SK-N-SH (cell line): Measurements from ENCODE around the gene C16orf92. TPM values are rescaled to one million over a fixed set of nuclear protein-coding genes. Genes with fewer than 3 reads are reported as not detected.

Source experiments
- CTCF ChIA-PET: fragments of 300-600, 350-600 bp; formaldehyde crosslinking; extraction: SDS; loops from one replicate; lab custom pipeline; 2021; lab: Yijun Ruan, JAX
- POLR2A ChIA-PET: fragments of 350-600 bp; sonication (Branson Sonifier 250); formaldehyde crosslinking; extraction: SDS; loops from one replicate; lab custom pipeline; 2020; ENCODE audit warnings: antibody characterized with exemption, inconsistent platforms; lab: Yijun Ruan, JAX
- DNase-seq: peaks from one replicate; pipeline ENCODE4 v3.0.0; 2012
- H2AFZ ChIP-seq: fragments of 200-600 bp; sonication (generic); 2 replicates; pipeline ENCODE4 v1.8.1; 2016; ENCODE audit warnings: antibody characterized with exemption, mild to moderate bottlenecking, low read depth
- H3F3A ChIP-seq: fragments of 200-600 bp; sonication (generic); replicated peaks from 2 replicates; pipeline ENCODE3; 2016; ENCODE audit warnings: antibody characterized with exemption, mild to moderate bottlenecking; ENCODE audit not compliant: insufficient read depth
- H3K27ac ChIP-seq, 2 experiments: fragments of 200-500 bp in 1 of 2; fragments of 200-600 bp in 1 of 2; sonication (Bioruptor generic) in 1 of 2; sonication (generic), shearing (Covaris generic) in 1 of 2; 2 replicates each; pipeline versions ENCODE4 v1.5.1 to v1.6.1; 2014 to 2016; ENCODE audit warnings: low read depth in 2 of 2, inconsistent platforms in 1 of 2, low read length in 1 of 2, mild to moderate bottlenecking in 1 of 2, mixed read lengths in 1 of 2
- H3K27me3 ChIP-seq: fragments of 200-600 bp; sonication (generic), shearing (Covaris generic); 2 replicates; pipeline ENCODE4 v1.6.1; 2016; ENCODE audit warnings: mixed run types; ENCODE audit not compliant: insufficient read depth
- H3K36me3 ChIP-seq, 2 experiments: fragments of 200-500 bp in 1 of 2; fragments of 200-600 bp in 1 of 2; sonication (Bioruptor generic) in 1 of 2; sonication (generic) in 1 of 2; replicated peaks in 1 of 2; 2 replicates each; pipeline versions ENCODE3 to v1.5.1; 2014 to 2016; ENCODE audit warnings: low read length in 1 of 2, mild to moderate bottlenecking in 1 of 2; ENCODE audit not compliant: insufficient read depth in 2 of 2, control insufficient read depth in 1 of 2
- H3K4me1 ChIP-seq, 2 experiments: fragments of 200-500 bp in 1 of 2; fragments of 200-600 bp in 1 of 2; sonication (Bioruptor generic) in 1 of 2; sonication (generic), shearing (Covaris generic) in 1 of 2; 2 replicates each; pipeline versions ENCODE4 v1.5.1 to v1.6.1; 2014 to 2016; ENCODE audit warnings: low read depth in 1 of 2, low read length in 1 of 2, mixed run types in 1 of 2; ENCODE audit not compliant: insufficient read depth in 2 of 2, control insufficient read depth in 1 of 2
- H3K4me2 ChIP-seq: fragments of 200-600 bp; sonication (generic), shearing (Covaris generic); 2 replicates; pipeline ENCODE4 v1.6.1; 2017; ENCODE audit warnings: mixed run types
- H3K4me3 ChIP-seq, 2 experiments: fragments of 200-500 bp in 1 of 2; fragments of 200-600 bp in 1 of 2; sonication (Bioruptor generic) in 1 of 2; sonication (generic), shearing (Covaris generic) in 1 of 2; 2 replicates each; pipeline versions ENCODE4 v1.5.1 to v1.8.1; 2014 to 2016; ENCODE audit warnings: low read depth in 2 of 2, inconsistent platforms in 1 of 2, low read length in 1 of 2, mild to moderate bottlenecking in 1 of 2, mixed read lengths in 1 of 2, moderate library complexity in 1 of 2
- H3K79me2 ChIP-seq: fragments of 200-600 bp; sonication (generic); 2 replicates; pipeline ENCODE4 v1.8.1; 2017; ENCODE audit warnings: mild to moderate bottlenecking; ENCODE audit not compliant: insufficient read depth
- H3K9ac ChIP-seq: fragments of 200-600 bp; sonication (generic); 2 replicates; pipeline ENCODE4 v1.6.1; 2017; ENCODE audit warnings: mixed run types
- H3K9me2 ChIP-seq: fragments of 200-600 bp; sonication (generic); 2 replicates; pipeline ENCODE4 v1.6.1; 2017; ENCODE audit warnings: mixed run types
- H3K9me3 ChIP-seq: fragments of 200-600 bp; sonication (generic); 2 replicates; pipeline ENCODE4 v1.6.1; 2017; ENCODE audit warnings: mixed run types, mild to moderate bottlenecking, moderate library complexity
- H4K20me1 ChIP-seq: fragments of 200-600 bp; sonication (generic); 2 replicates; pipeline ENCODE4 v1.6.1; 2017; ENCODE audit warnings: mild to moderate bottlenecking, mixed run types; ENCODE audit not compliant: insufficient read depth
- EP300 ChIP-seq, 2 experiments: IDR thresholded peaks; 2 replicates each; pipeline versions ENCODE4 v1.4.0 to v1.6.1; 2012; ENCODE audit warnings: borderline replicate concordance in 1 of 2, low read depth in 1 of 2, low read length in 1 of 2
- EZH2phosphoT487 ChIP-seq: fragments of 200-600 bp; sonication (generic); IDR thresholded peaks from 2 replicates; pipeline ENCODE4 v1.6.1; 2017; ENCODE audit warnings: low read depth, mixed run types, mild to moderate bottlenecking, antibody characterized with exemption, moderate library complexity, borderline replicate concordance
- GABPA ChIP-seq: IDR thresholded peaks from 2 replicates; pipeline ENCODE4 v1.4.0; 2012; ENCODE audit warnings: low read depth, mild to moderate bottlenecking
- IRF3 ChIP-seq: fragments of 150-350 bp; IDR thresholded peaks from 2 replicates; pipeline ENCODE4 v1.6.1; 2016; ENCODE audit warnings: mild to moderate bottlenecking, low read depth, low read length
- MAX ChIP-seq: IDR thresholded peaks from 2 replicates; pipeline ENCODE4 v1.4.0; 2012; ENCODE audit warnings: low read depth
- NFIC ChIP-seq: IDR thresholded peaks from 2 replicates; pipeline ENCODE4 v1.4.0; 2012; ENCODE audit warnings: borderline replicate concordance
- NRF1 ChIP-seq: IDR thresholded peaks from 2 replicates; pipeline ENCODE4 v1.6.1; 2012; ENCODE audit warnings: low read depth, mild to moderate bottlenecking, low read length
- RFX5 ChIP-seq: IDR thresholded peaks from 2 replicates; pipeline ENCODE4 v1.6.1; 2012; ENCODE audit warnings: mild to moderate bottlenecking, improper control_type of control experiment, low read length
- TEAD4 ChIP-seq: IDR thresholded peaks from 2 replicates; pipeline ENCODE4 v1.4.0; 2012; ENCODE audit warnings: mild to moderate bottlenecking, borderline replicate concordance; ENCODE audit not compliant: insufficient read depth
- USF1 ChIP-seq: IDR thresholded peaks from 2 replicates; pipeline ENCODE4 v1.4.0; 2012; ENCODE audit warnings: low read depth, borderline replicate concordance
- YY1 ChIP-seq: IDR thresholded peaks from 2 replicates; pipeline ENCODE4 v1.4.0; 2012; ENCODE audit warnings: low read depth, mild to moderate bottlenecking
- WGBS: methylation state at CpG from one replicate; pipeline ENCODE4 v1.1.6; 2017; ENCODE audit warnings: low lambda C conversion rate; 5-methylcytosine and 5-hydroxymethylcytosine counted together
- polyA plus RNA-seq, 3 experiments: library from polyadenylated mRNA; depleted of rRNA; stranded (reverse); fragments of >200 nt; gene quantifications; 2 replicates each; pipeline ENCODE4 v1.2.3, GENCODE V29; 2012

Gene C16orf92
- polyA plus RNA-seq, 1 of the 3 experiments (the other 2 are of a cell fraction), result not detected

GRCh38 chr16:30009990-30010843 is 12.8 kb upstream of the C16orf92 start:
- H3K4me3 ChIP-seq, result peak overlapping the region; percentile 46 to 53; a peak in 2 of 4 replicates
- WGBS, result 75% methylated on average over 24 of the region's 34 CpGs

More at GRCh38 chr16:30009990-30010843, 12.8 kb upstream of the C16orf92 start:
- Histone ChIP-seq H4K20me1 (no peaks in the 10 kb centered on the region), H3K9me2 (no peaks in the 10 kb centered on the region)
- POLR2A ChIA-PET, result interaction anchor here (0.6 to 1.1 kb wide), 3 partner anchors 10 to 124 kb away, joined by 3 read pairs; partner anchors contain the start of gene ALDOA
- no peak for TF ChIP-seq NRF1
- TF ChIP-seq RFX5, result no peak
- no peak for TF ChIP-seq MAX
- TF ChIP-seq IRF3, result no peak
- TF ChIP-seq YY1, result no peak
- TF ChIP-seq EZH2phosphoT487, result no peak
- TF ChIP-seq EP300 (IDR thresholded peaks at IDR 0.05; ENCODE audit: borderline replicate concordance in 1 of 2, low read depth in 1 of 2, low read length in 1 of 2), result no peak
- no peak for TF ChIP-seq NFIC
- no peak for TF ChIP-seq USF1
- no peak for TF ChIP-seq GABPA
- TF ChIP-seq TEAD4, result no peak
- TF ChIP-seq, all 33 proteins: peak for 0
- Histone ChIP-seq H3K27me3 (no peaks in the 10 kb centered on the region), H3K9ac (no peak overlapping the region), H3K36me3 (peaks cover 0 to 4% of the 10 kb centered on the region in 2 experiments), H3K4me1 (peaks cover 0 to 5% of the 10 kb centered on the region in 2 experiments; a peak in 1 of 4 replicates), H3F3A (no peaks in the 10 kb centered on the region), H3K27ac (no peak overlapping the region), H3K9me3 (no peaks in the 10 kb centered on the region), H2AFZ (no peak overlapping the region), H3K79me2 (no peaks in the 10 kb centered on the region), H3K4me2 (peak overlapping the region; percentile 85; the same call in 1 of the 2 replicates)
- CTCF ChIA-PET, result interaction anchor here (0.6 to 1.5 kb wide), 4 partner anchors 13 to 191 kb away, joined by 3 to 4 read pairs (median 3); partner anchors contain the start of gene CDIPT
- peak; percentile 56 for DNase-seq
